ENCODE results near the gene DUS2.
"Not testable (repeated sequence)": the region's sequence is repeated elsewhere in the genome, so short reads cannot be mapped to it uniquely, and the experiment has no call there.

Gene DUS2

GRCh38 chr16:68091380-68092261 is 68.5 kb downstream of the DUS2 start:
- DNase-seq: no peak

GRCh38 chr16:68092275-68092674 is 69.2 kb downstream of the DUS2 start:
- DNase-seq: not testable (repeated sequence)

GRCh38 chr16:68093816-68094613 is 70.9 kb downstream of the DUS2 start:
- DNase-seq: no peak

- DNase-seq: no peak
These were observed 71.5 kb downstream of the DUS2 start for GRCh38 chr16:68094614-68094934.

- no peak for DNase-seq
These were observed 73.4 kb downstream of the DUS2 start for GRCh38 chr16:68096491-68096890.

- DNase-seq: no peak
These were observed 74.0 kb downstream of the DUS2 start for GRCh38 chr16:68097088-68097487.

- DNase-seq: no peak
These were observed 74.8 kb downstream of the DUS2 start for GRCh38 chr16:68097895-68098294.

GRCh38 chr16:68100488-68100887 is 77.4 kb downstream of the DUS2 start:
- no peak for DNase-seq

GRCh38 chr16:68105611-68106010 is 82.5 kb downstream of the DUS2 start:
- no peak for DNase-seq

GRCh38 chr16:68107230-68107928 is 84.3 kb downstream of the DUS2 start:
- not testable (repeated sequence) for DNase-seq

GRCh38 chr16:68109156-68109555 is 86.1 kb downstream of the DUS2 start:
- DNase-seq: not testable (repeated sequence)

- DNase-seq: not testable (repeated sequence)
These were observed 87.5 kb downstream of the DUS2 start for GRCh38 chr16:68110611-68111010.

- no peak for DNase-seq
These were observed 88.3 kb downstream of the DUS2 start for GRCh38 chr16:68111379-68111778.

GRCh38 chr16:68113059-68113761 is 90.1 kb downstream of the DUS2 start:
- no peak for DNase-seq

- no peak for DNase-seq
These were observed 90.7 kb downstream of the DUS2 start for GRCh38 chr16:68113765-68114240.

GRCh38 chr16:68114939-68115338 is 91.9 kb downstream of the DUS2 start:
- not testable (repeated sequence) for DNase-seq

- DNase-seq: no peak
These were observed 92.8 kb downstream of the DUS2 start for GRCh38 chr16:68115851-68116250.

GRCh38 chr16:68116256-68116867 is 93.3 kb downstream of the DUS2 start:
- no peak for DNase-seq

- no peak for DNase-seq
These were observed 94.8 kb downstream of the DUS2 start for GRCh38 chr16:68117884-68118283.

GRCh38 chr16:68118954-68119353 is 95.9 kb downstream of the DUS2 start:
- not testable (repeated sequence) for DNase-seq

GRCh38 chr16:68120496-68120895 is 97.4 kb downstream of the DUS2 start:
- DNase-seq: not testable (repeated sequence)

- DNase-seq: no peak
These were observed 103.3 kb downstream of the DUS2 start for GRCh38 chr16:68126395-68126794.

Measured in right kidney (tissue), 1 donor.